Esophagus squamous epithelium (tissue), 4 donors: ENCODE measurements around the gene LTB.

ENCODE experiments used
- CTCF ChIP-seq, 6 experiments: fragments of 450-650 bp in 4 of 6; fragments of 200-600 bp in 2 of 6; sonication (generic) in 2 of 6; IDR thresholded peaks; one replicate each; pipeline ENCODE4 v1.5.1; 2016 to 2019; ENCODE audit warnings: antibody characterized with exemption in 6 of 6, mild to moderate bottlenecking in 4 of 6, moderate library complexity in 4 of 6
- POLR2A ChIP-seq, 4 donors: fragments of 450-650 bp; IDR thresholded peaks; one replicate each; pipeline ENCODE4 v1.6.1; 2017; ENCODE audit warnings: antibody characterized with exemption in 4 of 4, mild to moderate bottlenecking in 4 of 4, moderate library complexity in 3 of 4

GRCh38 chr6:31559958-31560696 is 22.1 kb downstream of the LTB start:
- TF ChIP-seq CTCF (IDR thresholded peaks at IDR 0.05) (no peak), POLR2A (IDR thresholded peaks at IDR 0.05) (no peak)
